ENCODE measurements around the gene CPVL. TPM values are rescaled to one million over a fixed set of nuclear protein-coding genes. Genes with fewer than 3 reads are reported as not detected.

CPVL gene
- total RNA-seq, 1 experiment from 2014 or later: 26.9 TPM

GRCh38 chr7:29077854-29078253 lies 68.5 kb downstream of the CPVL start:
- Mint-ChIP-seq H3K27ac (no peak overlapping the region; a peak in 1 of 7 replicates), H3K27me3 (ENCODE audit: low read depth) (no peaks in the 10 kb centered on the region), H3K4me1 (peaks cover 6 to 8% of the 10 kb centered on the region in 2 experiments), H3K9me3 (no peaks in the 10 kb centered on the region), H3K36me3 (ENCODE audit: insufficient read depth in 1 of 3, low read depth in 3 of 3) (no peaks in the 10 kb centered on the region), H3K4me3 (no peak overlapping the region)
- Histone ChIP-seq H2BK15ac (ENCODE audit: low read depth, low read length) (no peak overlapping the region), H3K56ac (ENCODE audit: insufficient read length, low read depth, low read length) (no peak overlapping the region), H3K79me2 (ENCODE audit: insufficient read depth, low read length) (no peaks in the 10 kb centered on the region), H3K27me3 (ENCODE audit: insufficient read depth, low read length) (no peaks in the 10 kb centered on the region), H3K23ac (ENCODE audit: insufficient read length, low read depth, low read length) (no peak overlapping the region), H3K27ac (ENCODE audit: insufficient read length, low read depth, low read length) (no peak overlapping the region), H3K18ac (ENCODE audit: insufficient read length, low read depth, low read length) (no peak overlapping the region), H3K4me2 (ENCODE audit: insufficient read depth, insufficient read length, low read length) (no peak overlapping the region), H2BK12ac (ENCODE audit: insufficient read length, low read depth, low read length) (no peak overlapping the region), H3K23me2 (ENCODE audit: insufficient read length, low read depth, low read length, poor library complexity, severe bottlenecking) (no peaks in the 10 kb centered on the region), H3K9me3 (ENCODE audit: control insufficient read depth, low read depth, low read length) (no peaks in the 10 kb centered on the region), H4K5ac (ENCODE audit: insufficient read length, low read depth, low read length) (no peak overlapping the region), H4K91ac (ENCODE audit: insufficient read length, low read depth, low read length) (no peak overlapping the region), H3K14ac (ENCODE audit: insufficient read depth, low read length) (no peak overlapping the region), H4K8ac (replicated peaks; ENCODE audit: insufficient read length, low read depth, low read length) (no peak overlapping the region), H3K9ac (ENCODE audit: extremely low read depth, insufficient read length, low read length) (no peak overlapping the region), H3K4ac (ENCODE audit: low read depth, low read length) (no peak overlapping the region), H2BK20ac (ENCODE audit: low read depth, low read length, poor library complexity, severe bottlenecking) (no peak overlapping the region), H2AFZ (ENCODE audit: low read length) (no peak overlapping the region), H2AK5ac (ENCODE audit: insufficient read length, low read length) (no peak overlapping the region), H3K4me1 (ENCODE audit: insufficient read depth, low read length) (no peaks in the 10 kb centered on the region), H2BK120ac (ENCODE audit: low read depth, low read length, poor library complexity, severe bottlenecking) (no peak overlapping the region), H3T11ph (ENCODE audit: low read length) (no peak overlapping the region), H2BK5ac (ENCODE audit: insufficient read length, low read length) (no peak overlapping the region), H4K20me1 (ENCODE audit: control insufficient read depth, insufficient read depth, insufficient read length) (no peaks in the 10 kb centered on the region), H3K79me1 (ENCODE audit: insufficient read depth, low read depth, low read length, poor library complexity, severe bottlenecking) (no peaks in the 10 kb centered on the region)
- WGBS (ENCODE audit: extremely low coverage, insufficient read length, low lambda C conversion rate): no CpG with 5 or more reads among the region's 4 CpGs
- DNase-seq: no peak
- no peak for TF ChIP-seq CTCF (conservative IDR thresholded peaks at IDR 0.05)

Data from H9 (cell line).